GM18526 (cell line): ENCODE data around the gene GDF11.

Experiments
- POLR2A ChIP-seq: IDR thresholded peaks from 3 replicates; pipeline ENCODE4 v1.6.1; 2011; ENCODE audit not compliant: insufficient read length; ENCODE audit errors: extremely low read depth

Gene GDF11

DNA sequence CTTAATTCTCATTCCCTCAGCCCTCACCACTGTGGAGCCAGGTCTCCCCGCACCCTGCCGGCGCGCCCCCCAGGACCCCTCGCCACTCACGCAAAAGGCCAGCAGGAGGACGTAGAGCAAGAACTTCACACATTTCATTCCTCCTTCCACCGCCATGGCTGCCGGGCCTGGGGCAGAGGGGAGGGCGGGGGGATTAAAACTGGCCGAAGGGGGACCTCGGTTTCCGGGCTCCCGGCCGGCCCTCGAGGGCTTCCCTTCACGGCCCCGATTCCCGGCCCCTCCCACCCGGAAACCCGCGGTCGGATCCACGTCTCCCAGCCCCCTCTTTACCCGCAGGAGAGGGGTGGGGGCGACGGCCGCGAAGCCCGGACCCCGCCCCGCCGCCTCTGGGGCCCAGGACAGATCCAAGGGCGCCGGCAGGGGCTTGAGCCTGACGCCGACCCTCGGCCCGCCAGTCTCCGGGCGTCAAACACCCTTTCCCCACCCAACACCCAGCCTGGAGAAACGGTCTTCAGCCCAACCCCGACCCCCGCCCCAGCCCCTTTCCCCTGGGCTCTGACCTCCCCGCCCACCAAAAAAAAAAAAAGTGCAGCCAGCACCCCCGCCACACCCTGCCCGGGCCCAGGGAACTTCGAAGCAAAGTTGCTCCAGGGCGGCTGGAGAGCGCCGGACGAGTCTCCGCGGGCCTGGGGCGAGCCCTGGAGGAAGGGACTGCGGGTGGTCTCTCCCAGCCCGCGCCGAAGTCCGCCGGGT lies 14.6 kb upstream of the GDF11 start:
- TF ChIP-seq POLR2A, result no peak

DNA sequence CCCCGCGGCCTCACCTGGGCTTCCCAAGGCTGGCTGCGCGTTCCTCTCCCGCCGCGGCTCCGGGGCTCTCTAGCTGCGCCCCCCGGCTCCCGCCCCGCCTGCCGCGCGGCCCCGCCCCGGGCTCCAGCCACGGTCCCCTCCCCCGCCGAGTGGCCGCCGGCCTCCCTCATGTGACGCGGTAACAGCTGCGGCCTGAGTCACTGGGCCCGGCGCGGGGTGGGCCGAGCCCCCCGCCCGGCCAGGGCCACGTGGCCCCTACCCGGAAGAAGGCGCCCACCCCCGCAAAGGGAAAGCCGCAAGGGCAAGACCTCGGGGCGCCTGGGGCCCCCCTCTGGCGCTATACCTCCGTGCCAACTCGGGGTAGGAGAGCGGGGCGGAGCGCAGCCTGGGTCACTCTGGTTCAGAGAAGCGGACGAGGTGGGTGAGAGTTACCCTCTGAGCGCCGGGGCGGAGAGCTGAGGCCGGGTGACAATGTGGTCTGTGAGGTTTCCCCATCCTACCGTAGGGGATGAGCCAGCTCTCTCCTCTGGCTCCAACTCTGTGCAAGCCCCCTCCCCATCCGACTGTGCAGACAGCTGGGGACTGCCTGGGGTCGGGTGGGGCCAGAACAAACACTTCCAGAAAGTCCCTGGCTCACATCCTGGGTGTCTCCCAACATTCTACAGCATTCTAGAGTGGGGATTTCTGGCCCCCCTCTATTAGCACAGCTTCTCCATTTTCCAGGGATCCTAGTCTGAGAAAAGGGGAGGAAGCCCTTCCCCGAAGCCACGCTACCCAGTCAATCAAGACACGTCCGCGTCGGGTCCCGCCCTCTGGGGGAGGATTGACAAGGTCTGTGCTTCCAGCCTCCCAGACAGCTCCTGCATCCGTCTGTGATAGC lies 13.7 kb upstream of the GDF11 start, which contains the start of gene CD63:
CD63 (minus strand) TSS at position 71 of the 880 bp plus-strand sequence. CDS start 668 bp downstream, outside the sequence.
- TF ChIP-seq POLR2A, result peak; percentile 49

DNA sequence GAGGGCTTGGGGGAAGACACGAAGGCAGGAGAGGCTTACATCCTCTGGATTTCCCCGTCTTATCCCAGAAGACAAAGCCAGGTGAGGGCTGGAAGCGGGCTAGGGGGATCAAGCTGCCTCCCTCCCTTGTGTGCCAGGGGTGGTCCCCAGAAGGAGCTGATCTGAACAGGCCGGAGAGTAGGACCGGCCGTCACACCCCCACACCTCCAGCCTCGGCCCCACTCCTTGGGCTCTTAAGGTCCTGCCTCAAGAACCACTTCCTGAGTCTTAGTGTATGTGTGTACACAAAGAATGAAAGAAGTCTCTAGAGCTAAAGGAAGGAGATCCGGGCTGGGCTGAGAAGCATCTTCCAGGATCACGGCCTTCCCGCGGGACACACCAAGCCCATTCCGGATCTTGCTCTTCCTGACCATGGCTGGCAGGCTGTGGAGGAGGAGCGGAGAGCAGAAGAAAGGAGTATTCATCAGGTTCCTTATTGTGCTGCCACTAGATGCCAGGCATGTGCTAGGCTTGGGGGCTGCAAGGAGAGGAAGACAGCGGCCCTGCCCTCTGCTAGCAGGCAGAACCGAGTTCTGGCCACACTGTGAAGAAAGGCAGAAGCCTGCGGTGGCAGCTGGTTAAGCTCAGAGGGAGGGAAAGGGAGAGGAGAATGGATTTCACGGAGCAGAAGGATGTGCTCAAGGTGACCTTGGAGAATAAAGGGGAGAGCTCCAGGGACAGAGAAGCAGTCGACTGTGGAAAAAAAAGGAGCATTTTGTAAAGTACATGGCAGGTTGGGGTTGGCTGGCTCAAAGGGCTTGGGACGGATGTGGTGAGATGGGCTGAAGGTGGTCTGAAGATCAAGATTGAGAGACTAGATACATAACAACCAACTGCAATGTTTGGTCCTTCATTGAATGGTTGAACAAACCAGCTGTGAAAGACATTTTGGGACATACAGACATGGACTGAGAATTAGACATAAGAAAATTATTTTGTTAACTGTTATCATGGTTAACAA lies 12.8 kb upstream of the GDF11 start:
- peak; percentile 27 for TF ChIP-seq POLR2A

DNA sequence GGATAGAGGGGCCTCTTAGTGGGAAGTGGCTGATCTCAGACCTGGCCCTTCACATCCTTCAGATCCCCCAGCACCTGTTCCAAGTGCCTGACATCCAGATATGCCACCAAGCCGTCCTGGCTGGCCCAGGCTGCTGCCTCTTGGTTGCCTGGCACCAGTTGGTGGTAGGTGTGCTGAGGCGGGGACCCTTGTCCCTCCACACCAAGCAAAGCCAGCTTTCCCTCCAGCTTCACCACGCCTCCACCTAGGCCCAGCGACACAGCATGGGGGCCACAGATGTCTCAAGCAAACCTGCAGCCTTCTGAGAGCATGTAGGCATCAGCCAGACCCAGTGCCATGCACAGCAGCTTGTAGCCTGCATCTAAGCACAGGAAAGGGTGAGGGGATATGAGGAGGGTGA lies 10.6 kb upstream of the GDF11 start:
- TF ChIP-seq POLR2A, result no peak

DNA sequence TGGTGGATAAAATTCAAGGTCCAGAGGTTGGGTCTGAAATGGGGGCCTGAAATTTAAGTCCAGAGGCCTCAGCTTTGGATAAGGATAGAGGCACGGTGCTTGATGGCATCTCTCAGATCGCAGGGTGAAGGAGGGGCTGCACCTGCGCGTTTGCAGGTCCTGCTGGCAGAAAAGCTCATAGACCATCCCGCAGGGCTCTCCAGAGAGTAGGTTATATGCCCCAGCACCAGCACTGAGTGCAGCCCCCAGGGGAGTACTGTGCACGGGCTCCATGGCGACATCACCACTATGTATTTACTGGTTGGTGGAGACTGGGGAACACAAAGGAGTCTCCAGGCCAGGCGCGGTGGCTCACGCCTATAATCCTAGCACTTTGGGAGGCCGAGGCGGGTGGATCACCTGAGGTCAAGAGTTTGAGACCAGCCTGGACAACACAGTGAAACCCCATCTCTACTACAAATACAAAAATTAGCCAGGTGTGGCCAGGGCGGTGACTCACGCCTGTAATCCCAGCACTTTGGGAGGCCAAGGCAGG lies 9.8 kb upstream of the GDF11 start:
- TF ChIP-seq POLR2A, result no peak

DNA sequence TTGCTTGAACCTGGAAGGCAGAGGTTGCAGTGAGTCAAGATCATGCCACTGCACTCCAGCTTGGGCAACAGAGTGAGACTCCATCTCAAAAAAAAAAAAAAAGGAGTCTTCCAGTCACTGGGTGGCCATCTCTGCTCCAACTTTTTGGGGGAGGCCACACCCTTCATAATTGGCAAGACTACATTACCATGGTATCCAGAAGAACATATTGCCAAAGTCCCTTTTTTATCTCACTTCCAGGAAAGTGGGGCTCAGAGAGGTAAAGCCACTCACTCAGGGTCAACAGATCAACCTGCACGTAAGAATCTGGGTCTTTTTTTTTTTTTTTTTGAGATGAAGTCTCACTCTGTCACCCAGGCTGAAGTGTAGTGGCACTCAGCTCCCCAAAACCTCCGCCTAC lies 9.1 kb upstream of the GDF11 start:
- TF ChIP-seq POLR2A, result no peak

DNA sequence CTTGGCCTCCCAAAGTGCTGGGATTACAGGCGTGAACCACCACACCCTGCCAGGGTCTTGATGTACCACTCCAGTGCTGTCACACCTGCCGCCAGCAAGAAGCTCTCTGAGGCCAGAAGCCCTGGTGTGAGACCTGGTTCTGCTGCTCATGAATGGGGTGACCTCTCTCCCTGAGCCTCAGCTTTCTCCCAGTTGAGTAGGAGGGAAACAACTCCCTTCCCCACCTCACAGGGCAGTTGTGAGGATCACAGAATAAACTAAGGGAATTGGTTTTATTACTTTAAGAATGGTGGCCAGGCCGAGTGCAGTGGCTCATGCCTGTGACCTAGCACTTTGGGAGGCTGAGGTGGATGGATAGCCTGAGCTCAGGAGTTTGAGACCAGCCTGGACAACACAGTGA lies 8.3 kb upstream of the GDF11 start:
- no peak for TF ChIP-seq POLR2A

DNA sequence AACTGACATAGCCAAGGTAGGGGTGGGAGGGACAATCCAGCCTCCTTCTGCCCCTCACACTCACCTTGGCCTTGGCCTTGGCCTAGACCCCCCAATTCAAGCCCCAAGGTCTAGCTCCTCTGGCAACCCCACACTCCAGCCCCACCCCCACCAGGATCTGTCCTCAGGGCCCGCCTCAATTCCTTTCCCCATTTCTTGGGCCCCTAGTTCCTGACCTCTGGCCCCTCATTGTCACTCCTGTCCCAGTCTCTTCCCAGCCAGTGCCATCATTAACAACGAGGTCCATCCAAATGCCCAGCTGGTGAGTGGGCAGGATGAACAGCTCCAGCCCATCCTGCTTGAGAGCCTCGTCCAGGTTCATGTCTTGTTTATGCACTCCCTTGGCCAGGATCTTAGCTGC lies 6.8 kb upstream of the GDF11 start:
- TF ChIP-seq POLR2A, result no peak

DNA sequence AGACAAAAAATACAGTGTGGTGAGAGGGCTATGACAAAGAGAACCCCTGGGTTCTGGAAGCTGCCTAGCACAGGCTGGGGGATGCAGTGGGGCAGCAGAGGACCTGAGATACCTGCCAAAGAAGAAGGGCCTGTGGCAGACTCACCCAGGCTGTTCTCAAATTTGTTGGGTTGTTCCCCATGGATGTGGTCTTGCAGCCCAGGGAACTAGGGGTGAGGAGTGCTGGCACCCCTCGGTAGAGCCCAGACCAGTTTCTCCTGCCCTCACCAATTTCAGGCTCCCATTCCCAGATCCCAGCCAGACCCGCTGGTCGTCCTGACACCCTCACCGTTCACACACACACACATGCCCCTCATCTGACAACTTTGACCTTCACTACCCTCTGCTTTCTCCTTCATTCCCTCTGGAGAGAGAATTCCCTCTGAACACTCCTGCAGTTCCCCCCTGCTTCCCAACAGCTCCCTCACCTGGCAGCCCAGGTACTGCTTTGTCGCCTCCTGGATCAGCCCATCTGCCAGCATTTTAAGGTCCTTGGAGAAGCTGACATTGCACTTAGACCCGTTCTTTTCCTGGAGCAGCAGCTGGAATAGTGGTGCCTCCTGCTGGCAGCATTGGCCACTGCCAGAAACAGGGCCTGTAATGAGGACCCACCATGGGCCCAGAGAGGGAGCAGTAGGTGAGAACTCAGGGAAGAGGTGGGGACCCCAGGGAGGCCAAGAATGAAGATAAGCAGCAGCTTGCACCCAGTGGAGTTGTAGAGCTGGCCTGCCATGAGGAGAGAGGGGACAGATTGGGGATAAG lies 5.9 kb upstream of the GDF11 start:
- no peak for TF ChIP-seq POLR2A

DNA sequence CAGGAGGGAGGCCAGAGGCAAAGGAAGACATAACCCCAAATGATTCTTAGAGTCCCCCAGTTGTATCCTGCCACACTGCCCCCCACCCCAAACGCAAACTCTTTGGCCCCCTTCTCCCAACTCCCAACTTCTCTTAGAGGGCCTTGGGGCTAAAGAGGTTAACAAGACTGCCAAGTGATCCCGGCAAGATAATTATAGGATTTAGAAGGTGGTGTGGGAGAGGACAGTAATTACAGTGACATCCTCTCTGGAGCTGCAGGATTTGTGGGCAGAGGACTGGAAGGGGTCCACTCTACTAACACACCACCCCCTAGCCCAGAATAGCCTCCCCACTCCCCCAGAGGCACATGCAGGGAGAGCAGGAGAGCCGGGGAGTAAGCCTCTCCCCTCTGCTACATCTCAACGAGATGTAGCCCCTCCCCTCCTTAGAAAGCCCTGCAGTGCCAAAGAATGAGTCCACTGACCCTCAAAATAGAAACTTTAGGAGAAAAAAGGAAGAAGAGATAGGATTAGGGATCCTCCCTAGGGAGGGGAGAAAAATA lies 5.3 kb upstream of the GDF11 start:
- no peak for TF ChIP-seq POLR2A

DNA sequence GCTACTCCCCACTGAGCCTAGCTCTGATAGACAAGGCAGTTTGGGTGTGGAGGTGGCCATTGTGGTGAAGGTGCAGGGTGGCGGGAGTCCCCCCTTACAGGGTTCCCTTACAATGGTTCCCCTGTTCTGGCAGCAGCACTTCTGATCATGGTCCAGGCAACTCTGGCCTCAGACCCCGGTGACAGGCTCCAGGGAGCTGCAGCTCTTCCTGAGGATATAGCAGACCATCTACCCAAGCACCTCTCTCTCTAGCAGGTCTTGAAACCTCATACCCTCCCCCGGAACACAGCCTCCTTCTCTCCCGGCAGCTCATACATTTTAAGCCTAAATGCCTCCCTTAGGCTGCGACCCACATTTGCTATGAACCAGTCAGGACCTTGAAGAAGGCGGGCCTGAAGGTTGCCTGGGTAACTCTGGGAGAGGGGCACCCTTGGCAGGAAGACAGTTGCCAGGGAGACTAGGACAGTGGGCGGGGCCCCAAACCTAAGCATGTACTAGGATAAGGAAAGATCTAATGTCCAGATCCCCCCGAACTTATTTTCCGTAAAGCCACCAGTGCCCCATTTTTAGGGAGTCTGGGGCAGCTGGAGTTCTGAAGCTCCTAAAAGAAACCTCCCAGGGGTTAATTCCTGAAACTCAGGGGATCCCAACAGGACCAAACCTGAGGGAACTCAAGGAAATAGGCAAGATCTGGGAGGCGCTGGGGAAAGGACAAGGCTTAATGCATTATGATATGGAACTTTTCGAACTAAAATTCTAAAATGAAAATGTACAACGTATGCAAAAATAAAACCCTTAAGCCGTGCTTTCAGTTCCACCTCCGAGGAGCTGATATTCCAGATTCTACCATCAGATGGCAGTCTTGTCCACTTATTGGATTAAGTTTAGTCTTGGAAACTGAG lies 4.5 kb upstream of the GDF11 start:
- TF ChIP-seq POLR2A, result no peak

DNA sequence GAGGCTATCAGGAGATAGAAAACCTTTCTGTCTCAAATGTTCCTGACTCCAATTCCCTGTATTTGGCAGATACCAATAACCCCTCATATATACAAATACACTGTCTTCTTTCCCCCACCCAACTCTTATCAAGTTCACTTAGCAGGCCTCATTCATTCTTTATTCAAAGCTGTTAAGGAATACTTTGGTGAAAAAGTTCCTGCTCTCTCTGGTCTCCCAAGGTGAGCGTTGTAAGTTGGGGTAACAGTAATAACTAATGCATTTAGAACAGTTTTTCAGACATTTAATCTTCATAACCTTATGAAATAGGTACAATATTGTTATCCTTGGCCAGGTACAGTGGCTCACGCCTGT lies 3.9 kb upstream of the GDF11 start:
- no peak for TF ChIP-seq POLR2A
